ENCODE data around the gene C1QTNF12.
"Not testable (repeated sequence)": the region's sequence is repeated elsewhere in the genome, so short reads cannot be mapped to it uniquely, and the experiment has no call there.

The C1QTNF12 gene

DNA sequence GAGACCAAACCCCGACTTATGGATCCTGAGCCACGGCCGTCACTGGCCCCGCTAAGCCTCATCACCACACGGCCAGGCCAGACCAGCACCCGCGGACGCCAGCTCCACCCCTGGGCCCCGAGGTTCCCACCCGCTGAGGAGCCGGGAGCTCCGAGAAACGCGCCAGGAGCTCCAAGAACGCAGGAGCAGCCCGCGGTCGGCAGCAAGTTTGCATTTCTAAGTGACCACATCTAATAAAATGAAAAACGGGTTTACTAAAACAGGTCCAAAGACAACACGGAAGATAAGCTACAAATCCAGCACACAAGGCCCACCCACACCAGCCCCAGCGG lies 8.1 kb upstream of the C1QTNF12 start:
- Histone ChIP-seq H3K27ac (no peak overlapping the region), H3K4me3 (ENCODE audit: low read depth in 1 of 2, low read length in 1 of 2) (no peak overlapping the region), H3K4me1 (ENCODE audit: control insufficient read depth in 1 of 2, insufficient read depth in 1 of 2, low read depth in 1 of 2, low read length in 1 of 2) (no peaks in the 10 kb centered on the region), H3K27me3 (no peaks in the 10 kb centered on the region), H3K36me3 (peaks cover 84% of the 10 kb centered on the region), H3K9me3 (no peaks in the 10 kb centered on the region)
- no peak for TF ChIP-seq CTCF (IDR thresholded peaks at IDR 0.05)

DNA sequence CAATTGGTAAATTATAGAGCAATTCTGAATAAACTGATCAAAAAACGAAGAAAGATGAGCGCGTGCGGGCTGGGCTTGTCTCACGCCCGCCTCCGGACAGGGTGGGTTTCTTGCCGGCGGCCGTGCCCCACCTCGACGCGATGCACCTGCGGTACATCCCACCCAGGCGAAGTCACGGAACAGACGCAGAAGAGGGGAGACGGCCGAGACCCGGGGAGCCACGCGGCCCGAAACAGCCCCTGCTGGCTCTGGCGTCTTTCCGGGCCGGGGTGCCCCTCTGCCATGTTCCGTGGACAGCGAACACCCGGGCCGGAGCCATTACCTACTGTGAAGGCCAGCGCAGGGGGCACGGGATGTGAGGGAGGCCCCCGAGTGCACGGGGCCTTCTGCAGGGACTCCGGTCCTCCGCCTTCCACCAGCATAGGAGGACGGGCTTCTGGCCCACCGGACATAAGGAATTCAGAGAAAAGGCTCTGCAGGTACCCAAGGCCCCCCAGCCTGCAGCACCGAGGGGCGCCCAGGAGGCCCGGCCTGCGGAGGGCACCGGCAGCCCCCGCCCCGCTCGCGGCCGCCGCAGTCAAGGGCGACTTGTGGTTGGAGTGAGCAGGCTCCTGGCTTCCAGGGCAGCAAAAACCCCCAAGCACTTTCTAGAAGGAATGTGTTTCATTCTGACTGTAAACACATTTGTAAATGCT lies 7.6 kb upstream of the C1QTNF12 start:
- no peaks in the 10 kb centered on the region for H3K27me3 ChIP-seq
- H3K36me3 ChIP-seq, result peaks cover 79% of the 10 kb centered on the region
- no peaks in the 10 kb centered on the region for H3K4me1 ChIP-seq (ENCODE audit: control insufficient read depth in 1 of 2, insufficient read depth in 1 of 2, low read depth in 1 of 2, low read length in 1 of 2)
- TF ChIP-seq CTCF (IDR thresholded peaks at IDR 0.05), result no peak
- H3K9me3 ChIP-seq, result no peaks in the 10 kb centered on the region
- H3K27ac ChIP-seq, result no peak overlapping the region
- no peak overlapping the region for H3K4me3 ChIP-seq (ENCODE audit: low read depth in 1 of 2, low read length in 1 of 2)

GRCh38 chr1:1253314-1253713 lies 6.8 kb upstream of the C1QTNF12 start:
- no peak overlapping the region for H3K4me3 ChIP-seq (ENCODE audit: low read depth in 1 of 2, low read length in 1 of 2)
- H3K36me3 ChIP-seq, result peaks cover 71% of the 10 kb centered on the region
- H3K4me1 ChIP-seq (ENCODE audit: control insufficient read depth in 1 of 2, insufficient read depth in 1 of 2, low read depth in 1 of 2, low read length in 1 of 2), result no peaks in the 10 kb centered on the region
- TF ChIP-seq CTCF (IDR thresholded peaks at IDR 0.05), result no peak
- peaks cover 4% of the 10 kb centered on the region for H3K27me3 ChIP-seq
- no peak overlapping the region for H3K27ac ChIP-seq
- no peaks in the 10 kb centered on the region for H3K9me3 ChIP-seq

- no peaks in the 10 kb centered on the region for H3K9me3 ChIP-seq
- no peak overlapping the region for H3K27ac ChIP-seq
- no peak for TF ChIP-seq CTCF (IDR thresholded peaks at IDR 0.05)
- H3K36me3 ChIP-seq, result peaks cover 51% of the 10 kb centered on the region
- no peak overlapping the region for H3K4me3 ChIP-seq (ENCODE audit: low read depth in 1 of 2, low read length in 1 of 2)
- peaks cover 28% of the 10 kb centered on the region for H3K27me3 ChIP-seq
- H3K4me1 ChIP-seq (ENCODE audit: control insufficient read depth in 1 of 2, insufficient read depth in 1 of 2, low read depth in 1 of 2, low read length in 1 of 2), result no peaks in the 10 kb centered on the region
Measured at GRCh38 chr1:1250786-1251284, 4.3 kb upstream of the C1QTNF12 start.

DNA sequence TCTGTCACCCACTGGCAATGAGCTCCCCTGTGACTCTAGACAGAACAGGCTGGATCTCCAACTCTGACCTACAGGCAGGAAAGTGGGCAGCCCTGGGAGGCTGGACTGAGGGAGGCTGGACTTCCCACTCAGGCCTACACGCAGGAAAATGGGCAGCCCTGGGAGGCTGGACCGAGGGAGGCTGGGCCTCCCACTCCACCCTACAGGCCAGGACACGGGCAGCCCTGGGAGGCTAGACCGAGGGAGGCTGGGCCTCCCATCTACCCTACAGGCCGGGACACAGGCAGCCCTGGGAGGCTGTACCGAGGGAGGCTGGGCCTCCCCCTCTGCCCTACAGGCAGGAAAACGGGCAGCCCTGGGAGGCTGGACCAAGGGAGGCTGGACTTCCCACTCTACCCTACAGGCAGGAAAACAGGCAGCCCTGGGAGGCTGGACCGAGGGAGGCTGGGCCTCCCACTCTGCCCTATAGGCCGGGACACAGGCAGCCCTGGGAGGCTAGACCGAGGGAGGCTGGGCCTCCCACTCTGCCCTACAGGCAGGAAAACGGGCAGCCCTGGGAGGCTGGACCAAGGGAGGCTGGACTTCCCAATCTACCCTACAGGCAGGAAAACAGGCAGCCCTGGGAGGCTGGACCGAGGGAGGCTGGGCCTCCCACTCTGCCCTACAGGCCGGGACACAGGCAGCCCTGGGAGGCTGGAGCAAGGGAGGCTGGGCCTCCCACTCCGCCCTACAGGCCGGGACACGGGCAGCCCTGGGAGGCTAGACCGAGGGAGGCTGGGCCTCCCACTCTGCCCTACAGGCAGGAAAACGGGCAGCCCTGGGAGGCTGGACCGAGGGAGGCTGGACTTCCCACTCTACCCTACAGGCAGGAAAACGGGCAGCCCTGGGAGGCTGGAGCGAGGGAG lies 1.7 kb upstream of the C1QTNF12 start:
- not testable (repeated sequence) for H3K4me3 ChIP-seq (ENCODE audit: low read depth in 1 of 2, low read length in 1 of 2); H3K4me1 ChIP-seq (ENCODE audit: control insufficient read depth in 1 of 2, insufficient read depth in 1 of 2, low read depth in 1 of 2, low read length in 1 of 2); H3K9me3 ChIP-seq; H3K27ac ChIP-seq
- peaks cover 26% of the 10 kb centered on the region for H3K36me3 ChIP-seq
- H3K27me3 ChIP-seq, result peaks cover 36% of the 10 kb centered on the region
